Measurements from ENCODE around the gene CDK4. TPM values are rescaled to one million over a fixed set of nuclear protein-coding genes. Genes with fewer than 3 reads are reported as not detected.

CDK4 gene
- total RNA-seq, 2 donors from 2014 or later = 150 to 154 TPM

- Mint-ChIP-seq H3K4me3 (peak overlapping the region; percentile 5 to 15), H3K9me3 (no peaks in the 10 kb centered on the region), H3K27ac (no peak overlapping the region), H3K4me1 (ENCODE audit: low read depth) (peaks cover 52% of the 10 kb centered on the region), H3K36me3 (ENCODE audit: insufficient read depth in 2 of 2) (peaks cover 0 to 15% of the 10 kb centered on the region in 2 donors), H3K27me3 (ENCODE audit: low read depth) (no peaks in the 10 kb centered on the region)
- no peak for ATAC-seq (replicated peaks in 1 of 2)
- DNase-seq = no peak
Observed at GRCh38 chr12:57769594-57769993, 17.5 kb upstream of the CDK4 start.

GRCh38 chr12:57767876-57768275 lies 15.8 kb upstream of the CDK4 start:
- Mint-ChIP-seq H3K36me3 (ENCODE audit: insufficient read depth in 2 of 2) (peaks cover 0 to 19% of the 10 kb centered on the region in 2 donors), H3K9me3 (no peaks in the 10 kb centered on the region), H3K27ac (no peak overlapping the region), H3K4me3 (no peak overlapping the region), H3K4me1 (ENCODE audit: low read depth) (peaks cover 55% of the 10 kb centered on the region), H3K27me3 (ENCODE audit: low read depth) (no peaks in the 10 kb centered on the region)
- DNase-seq = no peak
- ATAC-seq (replicated peaks in 1 of 2) = no peak

GRCh38 chr12:57767305-57767698 lies 15.2 kb upstream of the CDK4 start:
- DNase-seq (no peak), ATAC-seq (replicated peaks in 1 of 2) (no peak)
- H3K4me3 Mint-ChIP-seq = peak overlapping the region; percentile 5 to 89
- peaks cover 0 to 18% of the 10 kb centered on the region in 2 donors for H3K36me3 Mint-ChIP-seq (ENCODE audit: insufficient read depth in 2 of 2)
- no peak overlapping the region for H3K27ac Mint-ChIP-seq
- no peaks in the 10 kb centered on the region for H3K27me3 Mint-ChIP-seq (ENCODE audit: low read depth)
- no peaks in the 10 kb centered on the region for H3K9me3 Mint-ChIP-seq
- peaks cover 52% of the 10 kb centered on the region for H3K4me1 Mint-ChIP-seq (ENCODE audit: low read depth)

GRCh38 chr12:57766464-57767304 lies 14.6 kb upstream of the CDK4 start, which contains the start of gene CYP27B1:
Gene CYP27B1 (minus strand): TSS chr12:57767078. CDS start chr12:57767041, 37 bp downstream.
- ATAC-seq (replicated peaks in 1 of 2) (peak in 1 of 2 donors; percentile 20), DNase-seq (peak in 1 of 2 donors; percentile 30)
- Mint-ChIP-seq H3K4me3 (peak within 1 kb of the TSS; percentile 89 to 90), H3K36me3 (ENCODE audit: insufficient read depth in 2 of 2) (peaks cover 0 to 16% of the 10 kb centered on the region in 2 donors), H3K27ac (peak within 1 kb of the TSS; percentile 39), H3K9me3 (no peaks in the 10 kb centered on the region), H3K27me3 (ENCODE audit: low read depth) (no peaks in the 10 kb centered on the region), H3K4me1 (ENCODE audit: low read depth) (peaks cover 49% of the 10 kb centered on the region)

GRCh38 chr12:57765698-57766463 lies 13.8 kb upstream of the CDK4 start:
- ATAC-seq (replicated peaks in 1 of 2) (peak; percentile 19 to 34), DNase-seq (peak; percentile 28 to 30)
- Mint-ChIP-seq H3K27ac (peak overlapping the region; percentile 31), H3K27me3 (ENCODE audit: low read depth) (no peaks in the 10 kb centered on the region), H3K9me3 (no peaks in the 10 kb centered on the region), H3K4me1 (ENCODE audit: low read depth) (peaks cover 41% of the 10 kb centered on the region), H3K36me3 (ENCODE audit: insufficient read depth in 2 of 2) (peaks cover 0 to 14% of the 10 kb centered on the region in 2 donors), H3K4me3 (peak overlapping the region; percentile 89 to 90)

- H3K27me3 Mint-ChIP-seq (ENCODE audit: low read depth) = no peaks in the 10 kb centered on the region
- H3K4me3 Mint-ChIP-seq = peak overlapping the region; percentile 89 to 90
- DNase-seq = peak; percentile 74 to 79
- peaks cover 34% of the 10 kb centered on the region for H3K4me1 Mint-ChIP-seq (ENCODE audit: low read depth)
- ATAC-seq (replicated peaks in 1 of 2) = peak; percentile 80 to 84
- peak overlapping the region; percentile 25 for H3K27ac Mint-ChIP-seq
- H3K9me3 Mint-ChIP-seq = no peaks in the 10 kb centered on the region
- H3K36me3 Mint-ChIP-seq (ENCODE audit: insufficient read depth in 2 of 2) = peaks cover 0 to 10% of the 10 kb centered on the region in 2 donors
Observed at GRCh38 chr12:57765003-57765697, 13.0 kb upstream of the CDK4 start.

- Mint-ChIP-seq H3K4me1 (ENCODE audit: low read depth) (peaks cover 33% of the 10 kb centered on the region), H3K27ac (no peak overlapping the region), H3K36me3 (ENCODE audit: insufficient read depth in 2 of 2) (peaks cover 0 to 9% of the 10 kb centered on the region in 2 donors), H3K27me3 (ENCODE audit: low read depth) (no peaks in the 10 kb centered on the region), H3K9me3 (no peaks in the 10 kb centered on the region), H3K4me3 (peak overlapping the region; percentile 89 to 90)
- ATAC-seq (replicated peaks in 1 of 2) (peak; percentile 20 to 30), DNase-seq (peak in 1 of 2 donors; percentile 31)
Observed at GRCh38 chr12:57764662-57765002, 12.5 kb upstream of the CDK4 start.

- Mint-ChIP-seq H3K36me3 (ENCODE audit: insufficient read depth in 2 of 2) (peaks cover 0 to 8% of the 10 kb centered on the region in 2 donors), H3K27me3 (ENCODE audit: low read depth) (no peaks in the 10 kb centered on the region), H3K4me1 (ENCODE audit: low read depth) (peaks cover 38% of the 10 kb centered on the region), H3K4me3 (peak overlapping the region; percentile 89 to 90), H3K27ac (peak overlapping the region; percentile 34), H3K9me3 (no peaks in the 10 kb centered on the region)
- DNase-seq = no peak
- no peak for ATAC-seq (replicated peaks in 1 of 2)
Observed at GRCh38 chr12:57763881-57764661, 12.0 kb upstream of the CDK4 start.

GRCh38 chr12:57762463-57762862 lies 10.4 kb upstream of the CDK4 start:
- no peak overlapping the region for H3K4me3 Mint-ChIP-seq
- peaks cover 44% of the 10 kb centered on the region for H3K4me1 Mint-ChIP-seq (ENCODE audit: low read depth)
- no peaks in the 10 kb centered on the region for H3K27me3 Mint-ChIP-seq (ENCODE audit: low read depth)
- ATAC-seq (replicated peaks in 1 of 2) (no peak), DNase-seq (no peak)
- no peak overlapping the region for H3K27ac Mint-ChIP-seq
- H3K9me3 Mint-ChIP-seq = no peaks in the 10 kb centered on the region
- peaks cover 0 to 10% of the 10 kb centered on the region in 2 donors for H3K36me3 Mint-ChIP-seq (ENCODE audit: insufficient read depth in 2 of 2)

- no peak for DNase-seq
- ATAC-seq (replicated peaks in 1 of 2) = no peak
- Mint-ChIP-seq H3K9me3 (no peaks in the 10 kb centered on the region), H3K36me3 (ENCODE audit: insufficient read depth in 2 of 2) (peaks cover 0 to 16% of the 10 kb centered on the region in 2 donors), H3K4me3 (no peak overlapping the region), H3K27me3 (ENCODE audit: low read depth) (no peaks in the 10 kb centered on the region), H3K4me1 (ENCODE audit: low read depth) (peaks cover 49% of the 10 kb centered on the region), H3K27ac (no peak overlapping the region)
Observed at GRCh38 chr12:57761391-57761998, 9.4 kb upstream of the CDK4 start.

- Mint-ChIP-seq H3K4me1 (ENCODE audit: low read depth) (peaks cover 50% of the 10 kb centered on the region), H3K9me3 (no peaks in the 10 kb centered on the region), H3K4me3 (no peak overlapping the region), H3K27me3 (ENCODE audit: low read depth) (no peaks in the 10 kb centered on the region), H3K27ac (no peak overlapping the region), H3K36me3 (ENCODE audit: insufficient read depth in 2 of 2) (peaks cover 4 to 16% of the 10 kb centered on the region in 2 donors)
- no peak for DNase-seq
- no peak for ATAC-seq (replicated peaks in 1 of 2)
Observed at GRCh38 chr12:57760347-57760982, 8.4 kb upstream of the CDK4 start.
